LNCAP (cell line): Measurements from ENCODE around the gene GSDMA.

Experiments used
- TF ChIP-seq, protein P1 (sequence below): fragments of 450-650 bp; IDR thresholded peaks from 2 replicates; pipeline ENCODE4 v1.5.1; 2017; ENCODE audit warnings: mild to moderate bottlenecking

The GSDMA gene

DNA sequence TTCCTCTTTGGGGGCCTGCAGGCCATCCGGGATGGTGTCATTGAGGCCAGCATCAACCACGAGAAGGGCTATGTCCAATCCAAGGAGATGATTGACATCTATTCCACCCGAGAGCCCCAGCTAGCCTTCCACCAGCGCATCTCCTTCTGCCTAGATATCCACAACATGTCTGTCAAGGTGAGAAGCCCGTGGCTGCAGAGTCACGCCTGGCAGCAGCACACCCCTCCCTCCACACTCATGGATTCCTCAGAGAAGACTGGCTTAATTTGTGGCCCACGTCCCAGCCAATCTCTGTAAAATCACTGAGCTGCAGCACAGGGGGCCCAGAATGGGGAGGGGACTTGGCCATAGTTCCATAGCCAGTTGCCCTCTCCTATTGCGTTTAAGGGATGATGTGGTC, 33.4 kb downstream of the GSDMA start:
- TF ChIP-seq, protein P1, sequence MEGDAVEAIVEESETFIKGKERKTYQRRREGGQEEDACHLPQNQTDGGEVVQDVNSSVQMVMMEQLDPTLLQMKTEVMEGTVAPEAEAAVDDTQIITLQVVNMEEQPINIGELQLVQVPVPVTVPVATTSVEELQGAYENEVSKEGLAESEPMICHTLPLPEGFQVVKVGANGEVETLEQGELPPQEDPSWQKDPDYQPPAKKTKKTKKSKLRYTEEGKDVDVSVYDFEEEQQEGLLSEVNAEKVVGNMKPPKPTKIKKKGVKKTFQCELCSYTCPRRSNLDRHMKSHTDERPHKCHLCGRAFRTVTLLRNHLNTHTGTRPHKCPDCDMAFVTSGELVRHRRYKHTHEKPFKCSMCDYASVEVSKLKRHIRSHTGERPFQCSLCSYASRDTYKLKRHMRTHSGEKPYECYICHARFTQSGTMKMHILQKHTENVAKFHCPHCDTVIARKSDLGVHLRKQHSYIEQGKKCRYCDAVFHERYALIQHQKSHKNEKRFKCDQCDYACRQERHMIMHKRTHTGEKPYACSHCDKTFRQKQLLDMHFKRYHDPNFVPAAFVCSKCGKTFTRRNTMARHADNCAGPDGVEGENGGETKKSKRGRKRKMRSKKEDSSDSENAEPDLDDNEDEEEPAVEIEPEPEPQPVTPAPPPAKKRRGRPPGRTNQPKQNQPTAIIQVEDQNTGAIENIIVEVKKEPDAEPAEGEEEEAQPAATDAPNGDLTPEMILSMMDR: no peak

DNA sequence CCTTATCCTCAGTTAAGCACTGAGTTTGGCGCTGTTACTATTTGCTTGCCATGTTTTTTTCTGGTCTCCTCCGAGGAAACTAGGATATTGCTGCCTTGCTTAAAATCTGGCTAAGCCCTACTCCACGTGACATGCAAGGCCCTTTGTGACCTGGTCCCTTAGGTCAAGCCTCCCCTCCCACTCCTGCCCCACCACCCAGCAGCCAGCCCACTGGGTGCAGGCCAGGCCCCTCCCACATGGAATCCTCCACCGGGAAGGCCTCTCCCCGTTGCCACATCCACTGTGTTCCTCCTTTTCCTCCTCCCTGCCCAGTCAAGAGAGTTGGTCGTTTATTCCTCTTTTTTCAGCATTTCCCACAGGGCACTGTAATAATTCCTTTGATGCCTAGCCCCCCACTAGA, 34.0 kb downstream of the GSDMA start:
- TF ChIP-seq, protein P1: no peak

DNA sequence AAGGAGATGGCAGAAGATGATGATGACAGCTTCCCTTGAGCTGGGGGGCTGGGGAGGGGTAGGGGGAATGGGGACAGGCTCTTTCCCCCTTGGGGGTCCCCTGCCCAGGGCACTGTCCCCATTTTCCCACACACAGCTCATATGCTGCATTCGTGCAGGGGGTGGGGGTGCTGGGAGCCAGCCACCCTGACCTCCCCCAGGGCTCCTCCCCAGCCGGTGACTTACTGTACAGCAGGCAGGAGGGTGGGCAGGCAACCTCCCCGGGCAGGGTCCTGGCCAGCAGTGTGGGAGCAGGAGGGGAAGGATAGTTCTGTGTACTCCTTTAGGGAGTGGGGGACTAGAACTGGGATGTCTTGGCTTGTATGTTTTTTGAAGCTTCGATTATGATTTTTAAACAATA, 34.7 kb downstream of the GSDMA start:
- TF ChIP-seq, protein P1: no peak

DNA sequence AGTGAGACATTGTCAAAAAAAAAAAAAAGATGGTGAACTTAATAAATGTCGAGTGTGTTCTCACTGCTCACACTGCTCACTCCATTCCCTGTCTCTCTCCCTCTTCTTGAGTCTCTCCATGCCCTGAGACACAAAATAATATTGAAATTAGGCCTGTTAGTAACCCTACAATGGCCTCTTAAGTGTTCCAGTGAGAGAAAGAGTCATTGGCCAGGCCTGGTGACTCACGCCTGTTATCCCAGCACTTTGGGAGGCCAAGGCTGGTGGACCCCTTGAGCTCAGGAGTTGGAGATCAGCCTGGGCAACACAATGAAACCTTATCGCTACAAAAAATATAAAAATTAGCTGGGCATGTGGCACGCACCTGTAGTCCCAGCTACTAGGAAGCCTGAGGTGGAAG, 36.3 kb downstream of the GSDMA start:
- TF ChIP-seq, protein P1: no peak

DNA sequence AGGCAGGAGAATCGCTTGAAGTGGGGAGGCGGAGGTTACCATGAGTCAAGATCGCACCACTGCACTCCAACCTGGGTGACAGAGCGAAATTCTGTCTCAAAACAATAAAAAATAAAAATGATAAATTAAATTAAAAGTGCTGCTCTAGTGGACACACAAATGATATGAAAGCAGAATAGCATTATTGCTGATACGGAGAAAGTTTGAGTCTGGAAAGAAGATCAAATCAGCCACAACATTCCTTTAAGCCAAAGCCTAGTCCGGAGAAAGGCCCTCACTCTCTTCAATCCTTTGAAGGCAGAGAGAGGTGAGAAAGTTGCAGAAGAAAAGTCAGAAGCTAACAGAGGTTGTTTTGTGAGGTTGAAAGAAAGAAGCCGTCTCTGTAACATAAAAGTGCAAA, 37.4 kb downstream of the GSDMA start:
- TF ChIP-seq, protein P1: no peak

DNA sequence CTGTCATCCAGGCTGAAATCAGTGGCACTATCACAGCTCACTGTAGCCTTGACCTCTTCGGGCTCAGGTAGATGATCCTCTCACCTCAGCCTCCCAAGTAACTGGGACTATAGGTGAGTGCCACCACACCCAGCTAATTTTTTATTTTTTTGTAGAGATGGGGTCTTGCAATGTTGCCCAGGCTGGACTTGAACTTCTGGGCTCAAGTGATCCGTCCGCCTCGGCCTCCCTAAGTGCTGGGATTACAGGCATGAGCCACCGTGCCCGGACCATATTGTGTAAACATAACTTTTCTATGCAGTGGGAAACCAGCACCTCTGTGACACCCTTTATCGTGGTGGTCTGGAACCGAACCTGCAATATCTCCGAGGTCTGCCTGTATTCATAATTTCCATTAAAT, 41.3 kb downstream of the GSDMA start:
- TF ChIP-seq, protein P1: no peak

DNA sequence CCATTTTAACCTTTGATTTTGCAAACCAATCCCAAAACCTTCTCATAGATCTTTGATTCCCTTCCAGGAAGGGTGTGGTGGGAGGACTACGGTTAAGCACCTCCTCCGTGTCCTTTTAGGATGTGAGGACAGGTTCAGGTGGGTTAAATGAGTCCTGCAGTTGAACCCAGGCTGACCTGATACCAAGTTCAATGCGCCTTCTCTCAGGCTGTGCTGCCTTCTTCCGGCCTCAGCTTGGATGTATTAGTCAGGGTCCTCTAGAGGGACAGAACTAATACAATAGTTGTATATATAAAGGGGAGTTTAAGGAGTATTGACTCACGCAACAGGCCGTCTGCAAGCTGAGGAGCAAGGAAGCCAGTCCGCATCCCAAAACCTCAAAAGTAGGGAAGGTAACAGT, 41.9 kb downstream of the GSDMA start:
- TF ChIP-seq, protein P1: no peak

DNA sequence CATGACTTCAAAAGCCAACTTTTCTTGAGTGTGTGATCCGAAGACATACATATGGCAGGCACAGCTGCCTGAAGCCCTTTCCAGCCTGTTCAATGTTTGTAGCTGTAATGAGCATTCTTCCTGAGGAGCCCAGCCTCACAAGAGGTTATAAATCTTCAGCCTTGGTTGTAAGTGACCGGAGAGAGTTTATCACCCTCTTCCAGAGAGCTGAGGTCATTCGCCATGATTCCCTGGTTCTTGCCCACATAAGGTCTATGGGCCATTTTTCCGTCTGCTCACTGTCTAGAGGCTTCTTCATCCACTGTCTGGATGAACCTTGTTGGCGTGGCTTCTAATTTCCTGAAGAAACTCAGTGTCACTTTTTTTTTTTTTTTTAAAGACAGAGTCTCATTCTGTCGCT, 42.7 kb downstream of the GSDMA start:
- TF ChIP-seq, protein P1: no peak
